Measurements from ENCODE around the gene CNGA3. TPM values are rescaled to one million over a fixed set of nuclear protein-coding genes. Genes with fewer than 3 reads are reported as not detected.

CNGA3 gene
- total and polyA plus RNA-seq, 2 donors (not counting 3 experiments of a cell fraction or from before 2014, with no cell fraction given), result not detected

- DNase-seq (ENCODE audit: low read depth, low spot score), result no peak
- no peak for FAIRE-seq
- no peak overlapping the region for H3K4me2 ChIP-seq (ENCODE audit: insufficient read depth, low read length)
- dilution Hi-C loops (cut with MboI; ENCODE audit: extremely low pct_ligation_motif_present, low sequenced_read_pairs) (no loop called here), intact Hi-C loops (cut with micrococcal nuclease) (no loop called here)
- no peaks in the 10 kb centered on the region for H3K36me3 ChIP-seq (ENCODE audit: control insufficient read depth in 2 of 2, extremely low read depth in 1 of 2, insufficient read depth in 2 of 2, low read length in 2 of 2)
- H4K20me1 ChIP-seq (replicated peaks; ENCODE audit: control insufficient read depth, extremely low read depth, insufficient read depth, low read length), result no peaks in the 10 kb centered on the region
- no peaks in the 10 kb centered on the region for H3K9me3 ChIP-seq (replicated peaks; ENCODE audit: control insufficient read depth, insufficient read depth, low read length)
- no peak overlapping the region for H2AFZ ChIP-seq (ENCODE audit: low read depth, low read length)
- peaks cover 4% of the 10 kb centered on the region for H3K4me1 ChIP-seq (ENCODE audit: control insufficient read depth, extremely low read depth, insufficient read depth, low read length)
- H3K27me3 ChIP-seq (ENCODE audit: control insufficient read depth in 2 of 2, insufficient read depth in 2 of 2, low read length in 2 of 2), result peaks cover 19 to 24% of the 10 kb centered on the region in 2 experiments
- no peak overlapping the region for H3K4me3 ChIP-seq (replicated peaks in 1 of 3; ENCODE audit: insufficient read depth in 1 of 3, low read depth in 1 of 3, low read length in 3 of 3)
- POLR2A ChIA-PET, result no interaction called here
- H3K9ac ChIP-seq (replicated peaks; ENCODE audit: extremely low read depth, insufficient read depth, low read length), result no peak overlapping the region
- BruUV-seq (replicated peaks), result no TSS peak
- H3K27ac ChIP-seq (ENCODE audit: insufficient read depth, low read depth, low read length), result no peak overlapping the region
- CTCF ChIA-PET, result interaction anchor here (1.2 kb wide), 1 partner anchor 10 kb away, joined by 4 read pairs; no protein-coding TSS in a partner anchor
- H3K79me2 ChIP-seq (ENCODE audit: control insufficient read depth, insufficient read depth, low read length), result no peaks in the 10 kb centered on the region
- TF ChIP-seq POLR2AphosphoS5 (IDR thresholded peaks at IDR 0.05; ENCODE audit: insufficient read depth, low read depth, low read length) (no peak), MYC (IDR thresholded peaks at IDR 0.05; ENCODE audit: low read depth, low read length) (no peak), FOS (IDR thresholded peaks at IDR 0.05; ENCODE audit: borderline replicate concordance, insufficient read depth, low read length) (no peak), MAX (IDR thresholded peaks at IDR 0.05; ENCODE audit: insufficient read depth, insufficient read length) (no peak), EZH2 (IDR thresholded peaks at IDR 0.05; ENCODE audit: borderline replicate concordance, low read depth, low read length, severe bottlenecking) (no peak), GATA2 (IDR thresholded peaks at IDR 0.05; ENCODE audit: insufficient read depth, insufficient read length, low read depth, low read length) (no peak), POLR2A (IDR thresholded peaks at IDR 0.05; ENCODE audit: low read depth, low read length) (no peak), JUN (IDR thresholded peaks at IDR 0.05; ENCODE audit: borderline replicate concordance, insufficient read depth, insufficient read length, low read depth) (no peak), CTCF (IDR thresholded peaks at IDR 0.05; ENCODE audit: extremely low read depth in 1 of 2, insufficient read depth in 1 of 2, low read depth in 1 of 2, low read length in 2 of 2) (no peak)
- no peaks in the 10 kb centered on the region for H3K9me1 ChIP-seq (replicated peaks; ENCODE audit: control insufficient read depth, extremely low read depth, insufficient read depth, low read length)
Measured at GRCh38 chr2:98374958-98375570, 28.8 kb downstream of the CNGA3 start.
